Ovary (tissue), 9 donors: ENCODE results near the gene SPATA6L. TPM values are rescaled to one million over a fixed set of nuclear protein-coding genes. Genes with fewer than 3 reads are reported as not detected.
"Not testable (repeated sequence)": the region's sequence is repeated elsewhere in the genome, so short reads cannot be mapped to it uniquely, and the experiment has no call there.

Source experiments
- DNase-seq, 5 donors: peaks; one replicate each; pipeline ENCODE4 v3.0.0-alpha.2; 2019 to 2020
- H3K27ac ChIP-seq, 2 donors: fragments of 200-600 bp; one replicate each; pipeline versions ENCODE4 v1.5.1 to v1.8.0; 2019 to 2022
- H3K27me3 ChIP-seq: fragments of 200-600 bp; one replicate; pipeline ENCODE4 v1.8.0; 2022
- H3K36me3 ChIP-seq: fragments of 200-600 bp; sonication (generic); one replicate; pipeline ENCODE4 v1.5.1; 2019
- H3K4me1 ChIP-seq: one replicate; pipeline ENCODE4 v1.8.1; 2013; ENCODE audit warnings: mild to moderate bottlenecking, moderate library complexity; ENCODE audit not compliant: insufficient read depth
- H3K4me3 ChIP-seq: fragments of 200-600 bp; sonication (generic); one replicate; pipeline ENCODE4 v1.5.1; 2017
- H3K9me3 ChIP-seq, 2 donors: fragments of 200-600 bp in 1 of 2; sonication (generic) in 1 of 2; one replicate each; pipeline versions ENCODE4 v1.5.1 to v1.8.1; 2013 to 2019; ENCODE audit warnings: mild to moderate bottlenecking in 1 of 2, moderate library complexity in 1 of 2
- CTCF ChIP-seq, 3 donors: fragments of 450-650 bp in 2 of 3; fragments of 200-600 bp in 1 of 3; IDR thresholded peaks; one replicate each; pipeline versions ENCODE4 v1.5.1 to v1.8.0; 2016 to 2022; ENCODE audit warnings: antibody characterized with exemption in 3 of 3, mild to moderate bottlenecking in 1 of 3
- EP300 ChIP-seq: sonication (generic); formaldehyde crosslinking; IDR thresholded peaks from one replicate; pipeline ENCODE4 v1.6.1; 2017; ENCODE audit warnings: antibody characterized with exemption
- POLR2A ChIP-seq: fragments of 450-650 bp; IDR thresholded peaks from one replicate; pipeline ENCODE4 v1.6.1; 2017; ENCODE audit warnings: antibody characterized with exemption, mild to moderate bottlenecking, moderate library complexity
- WGBS, 3 donors: extraction: QIAGEN DNeasy Blood & Tissue Kit in 1 of 3; methylation state at CpG; one replicate each; pipeline versions ENCODE4 v1.1.5 to v1.1.7; 2013 to 2017; 5-methylcytosine and 5-hydroxymethylcytosine counted together
- intact Hi-C, 4 donors: fragments of 100-400 bp; cut with DNase I; formaldehyde crosslinking; loops; one replicate each; pipeline versions ENCODE4 v1.11.0 to v1.15.1; 2022 to 2023
- polyA plus RNA-seq, 2 donors: library from polyadenylated mRNA; stranded (reverse); fragments of 200-250 nt in 1 of 2; fragments of 350-450 nt in 1 of 2; fragmentation: Illumina TruSeq in 1 of 2; extraction: RNeasy Lipid Tissue Mini Kit (QIAGEN cat#74804) in 1 of 2; gene quantifications; one replicate each; pipeline ENCODE4 v1.2.3, GENCODE V29; 2013 to 2014
- total RNA-seq, 7 donors: library from RNA; depleted of rRNA in 2 of 7; stranded (reverse); fragments of >200 nt in 2 of 7; fragmentation: NEBNext Ultra II Directional in 3 of 7; extraction: Animal tissue kit (Norgen Biotek cat#: 25700) in 3 of 7; gene quantifications; one replicate each; pipeline versions ENCODE4 v1.1.0 to v1.2.4, GENCODE V29; 2016 to 2023
- donor health status: DM: no; HTN: no; CAD: no; lungs with moderate emphysema.
- donor health status: DM: no; HTN: no; CAD: no.
- donor health status: Bipolar disorder and iron deficiency.
- donor health status: DM: yes; HTN: yes; CAD: no.
- donor health status: DM: no; HTN: no; CAD: no.
- donor health status: DM: yes; HTN: yes; CAD: no.

Gene SPATA6L
- total and polyA plus RNA-seq, 9 donors = 0.69 to 25.0 (median 2.1) TPM

- TF ChIP-seq EP300 (no peak), POLR2A (no peak), CTCF (IDR thresholded peaks at IDR 0.05) (no peak)
- Histone ChIP-seq H3K36me3 (no peaks in the 10 kb centered on the region), H3K27me3 (no peaks in the 10 kb centered on the region), H3K4me1 (no peaks in the 10 kb centered on the region), H3K27ac (no peak overlapping the region), H3K4me3 (no peak overlapping the region), H3K9me3 (no peaks in the 10 kb centered on the region)
- no peak for DNase-seq
- intact Hi-C loops = no loop called here
- WGBS, 3 donors = 91 to 94% (median 92%) methylated on average over 4 of the region's 4 CpGs
Observed at GRCh38 chr9:4657426-4658159, 8.7 kb downstream of the SPATA6L start.

- no peak for TF ChIP-seq CTCF (IDR thresholded peaks at IDR 0.05)
- no peak for TF ChIP-seq EP300
- TF ChIP-seq POLR2A = no peak
- intact Hi-C loops = no loop called here
- H3K36me3 ChIP-seq = no peaks in the 10 kb centered on the region
- H3K4me1 ChIP-seq = no peaks in the 10 kb centered on the region
- no peak for DNase-seq
- H3K9me3 ChIP-seq = no peaks in the 10 kb centered on the region
- no peak overlapping the region for H3K27ac ChIP-seq
- H3K27me3 ChIP-seq = no peaks in the 10 kb centered on the region
- H3K4me3 ChIP-seq = no peak overlapping the region
- 75 to 89% (median 80%) methylated on average over 3 of the region's 3 CpGs for WGBS, 3 donors
Observed at GRCh38 chr9:4656621-4657020, 9.7 kb downstream of the SPATA6L start.

GRCh38 chr9:4656196-4656595, 10.1 kb downstream of the SPATA6L start:
- 92 to 99% (median 98%) methylated on average over 3 of the region's 3 CpGs for WGBS, 3 donors

GRCh38 chr9:4654538-4654937, 11.7 kb downstream of the SPATA6L start:
- Histone ChIP-seq H3K27ac (no peak overlapping the region), H3K4me3 (no peak overlapping the region), H3K9me3 (no peaks in the 10 kb centered on the region), H3K36me3 (no peaks in the 10 kb centered on the region), H3K27me3 (no peaks in the 10 kb centered on the region), H3K4me1 (no peaks in the 10 kb centered on the region)
- DNase-seq = no peak
- intact Hi-C loops = no loop called here
- TF ChIP-seq EP300 = no peak
- no peak for TF ChIP-seq CTCF (IDR thresholded peaks at IDR 0.05)
- no peak for TF ChIP-seq POLR2A
- 81 to 95% (median 87%) methylated on average over 10 of the region's 10 CpGs for WGBS, 3 donors

More at GRCh38 chr9:4656196-4656595, 10.1 kb downstream of the SPATA6L start:
- intact Hi-C loops, H3K27me3 ChIP-seq, H3K9me3 ChIP-seq, H3K4me3 ChIP-seq, H3K36me3 ChIP-seq, H3K27ac ChIP-seq, DNase-seq, H3K4me1 ChIP-seq: not testable (repeated sequence)

- Histone ChIP-seq H3K9me3 (no peaks in the 10 kb centered on the region), H3K4me3 (no peak overlapping the region), H3K27me3 (no peaks in the 10 kb centered on the region), H3K4me1 (no peaks in the 10 kb centered on the region), H3K27ac (no peak overlapping the region), H3K36me3 (no peaks in the 10 kb centered on the region)
- intact Hi-C loops = no loop called here
- TF ChIP-seq EP300 = no peak
- TF ChIP-seq CTCF (IDR thresholded peaks at IDR 0.05) = no peak
- no peak for TF ChIP-seq POLR2A
- WGBS, 3 donors = 89 to 92% (median 90%) methylated on average over 9 of the region's 9 CpGs
- no peak for DNase-seq
Observed at GRCh38 chr9:4654084-4654483, 12.2 kb downstream of the SPATA6L start.
